GM18867 (cell line): ENCODE results near the gene LYZL6.
"Not testable (repeated sequence)": the region's sequence is repeated elsewhere in the genome, so short reads cannot be mapped to it uniquely, and the experiment has no call there.

Experiments
- ATAC-seq: cut with Tn5 transposase; IDR thresholded peaks from one replicate; pipeline ENCODE4 v1.9.1; 2021; ENCODE audit warnings: mild to moderate bottlenecking, moderate library complexity; ENCODE audit not compliant: unreplicated experiment

The LYZL6 gene

GRCh38 chr17:35909408-35909807, 34.1 kb downstream of the LYZL6 start:
- ATAC-seq: no peak

GRCh38 chr17:35907691-35908090, 35.8 kb downstream of the LYZL6 start:
- no peak for ATAC-seq

- ATAC-seq: no peak
Observed at GRCh38 chr17:35906926-35907637, 36.4 kb downstream of the LYZL6 start.

- ATAC-seq: no peak
Observed at GRCh38 chr17:35906191-35906925, 37.2 kb downstream of the LYZL6 start.

- ATAC-seq: no peak
Observed at GRCh38 chr17:35903451-35903850, 40.1 kb downstream of the LYZL6 start.

GRCh38 chr17:35901631-35902175, 41.8 kb downstream of the LYZL6 start:
- no peak for ATAC-seq

- no peak for ATAC-seq
Observed at GRCh38 chr17:35900708-35901480, 42.6 kb downstream of the LYZL6 start.

GRCh38 chr17:35900280-35900679, 43.2 kb downstream of the LYZL6 start:
- no peak for ATAC-seq

- ATAC-seq: no peak
Observed at GRCh38 chr17:35898283-35899070, 45.0 kb downstream of the LYZL6 start.

GRCh38 chr17:35897772-35898171, 45.7 kb downstream of the LYZL6 start:
- ATAC-seq: not testable (repeated sequence)

GRCh38 chr17:35895636-35896587, 47.6 kb downstream of the LYZL6 start:
- no peak for ATAC-seq

GRCh38 chr17:35894206-35894605, 49.3 kb downstream of the LYZL6 start:
- no peak for ATAC-seq

GRCh38 chr17:35893751-35894150, 49.8 kb downstream of the LYZL6 start:
- no peak for ATAC-seq

- ATAC-seq: no peak
Observed at GRCh38 chr17:35892091-35893035, 51.1 kb downstream of the LYZL6 start.

- ATAC-seq: no peak
Observed at GRCh38 chr17:35891269-35891668, 52.2 kb downstream of the LYZL6 start.

- peak; percentile 71 for ATAC-seq
Observed at GRCh38 chr17:35890774-35891155, 52.7 kb downstream of the LYZL6 start.

GRCh38 chr17:35889818-35890773, 53.4 kb downstream of the LYZL6 start:
- no peak for ATAC-seq
